NT2/D1 (cell line): ENCODE measurements around the gene RD3L.

Experiments
- DNase-seq: peaks from one replicate; pipeline ENCODE4 v3.0.0-alpha.2; 2011; ENCODE audit warnings: low read depth, low spot score
- H3K27me3 ChIP-seq: 2 replicates; pipeline ENCODE4 v1.6.0; 2011; ENCODE audit warnings: mild to moderate bottlenecking; ENCODE audit not compliant: insufficient read length, insufficient read depth
- H3K36me3 ChIP-seq: 2 replicates; pipeline ENCODE4 v1.6.1; 2011; ENCODE audit warnings: mild to moderate bottlenecking, low read length, mixed read lengths; ENCODE audit not compliant: insufficient read depth, insufficient read length
- H3K4me1 ChIP-seq: 2 replicates; pipeline ENCODE4 v1.5.1; 2011; ENCODE audit not compliant: insufficient read depth, insufficient read length
- H3K4me3 ChIP-seq: 2 replicates; pipeline ENCODE4 v1.5.1; 2011; ENCODE audit warnings: low read depth; ENCODE audit not compliant: insufficient read length
- H3K9ac ChIP-seq: 2 replicates; pipeline ENCODE4 v1.6.0; 2011; ENCODE audit warnings: low read depth; ENCODE audit not compliant: insufficient read length
- H3K9me3 ChIP-seq: 2 replicates; pipeline ENCODE4 v1.5.1; 2011; ENCODE audit warnings: mild to moderate bottlenecking, low read length; ENCODE audit not compliant: insufficient read depth
- SUZ12 ChIP-seq: IDR thresholded peaks from 2 replicates; pipeline ENCODE4 v1.6.1; 2011; ENCODE audit not compliant: insufficient read length, insufficient read depth; ENCODE audit errors: extremely low read depth
- YY1 ChIP-seq: IDR thresholded peaks from 2 replicates; pipeline ENCODE4 v1.6.1; 2011; ENCODE audit not compliant: insufficient read length, insufficient read depth
- ZNF274 ChIP-seq: IDR thresholded peaks from 2 replicates; pipeline ENCODE4 v1.6.1; 2011; ENCODE audit warnings: mild to moderate bottlenecking, low read depth, low read length

Gene RD3L

GRCh38 chr14:103891667-103892215 is 50.6 kb downstream of the RD3L start:
- Histone ChIP-seq H3K36me3 (no peaks in the 10 kb centered on the region), H3K9ac (no peak overlapping the region), H3K27me3 (no peaks in the 10 kb centered on the region), H3K4me1 (peaks cover 7% of the 10 kb centered on the region), H3K9me3 (peaks cover 6% of the 10 kb centered on the region; the same call in 1 of the 2 replicates), H3K4me3 (no peak overlapping the region)
- TF ChIP-seq SUZ12 = no peak
- no peak for DNase-seq

- Histone ChIP-seq H3K4me1 (peaks cover 7% of the 10 kb centered on the region), H3K9me3 (no peaks in the 10 kb centered on the region), H3K36me3 (no peaks in the 10 kb centered on the region), H3K4me3 (no peak overlapping the region), H3K9ac (no peak overlapping the region), H3K27me3 (no peaks in the 10 kb centered on the region)
- TF ChIP-seq SUZ12 (no peak), ZNF274 (no peak), YY1 (no peak)
- no peak for DNase-seq
These were observed 51.3 kb downstream of the RD3L start for GRCh38 chr14:103890821-103891666.
